ENCODE results near the gene ANKRD17. TPM values are rescaled to one million over a fixed set of nuclear protein-coding genes. Genes with fewer than 3 reads are reported as not detected.

Gene ANKRD17
- total RNA-seq, 2 donors from 2014 or later, result 63.3 to 65.0 TPM

DNA sequence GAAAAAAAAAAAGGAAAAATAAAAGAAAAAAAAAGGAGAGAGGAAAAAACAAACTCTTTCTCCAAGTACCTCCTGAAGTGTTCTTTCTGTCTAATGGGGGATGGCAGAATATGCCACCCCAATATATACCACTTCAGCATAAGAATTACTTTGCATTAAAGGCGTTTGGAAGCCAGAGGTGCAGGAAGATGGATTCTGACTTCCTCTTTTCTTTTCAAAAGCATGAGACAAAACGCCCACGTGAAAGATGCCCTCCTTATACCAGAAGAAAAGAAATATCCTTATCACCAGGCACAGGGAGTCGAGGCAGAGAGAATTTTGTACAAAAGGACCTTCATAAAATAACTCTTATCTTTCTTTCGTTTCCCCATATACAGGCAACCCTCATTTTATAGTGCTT, 230.0 kb downstream of the ANKRD17 start:
- no peaks in the 10 kb centered on the region for H3K9me3 ChIP-seq
- H3K4me3 ChIP-seq, result no peak overlapping the region
- TF ChIP-seq POLR2A (IDR thresholded peaks at IDR 0.05), result no peak
- no peak for TF ChIP-seq POLR2AphosphoS5 (IDR thresholded peaks at IDR 0.05)
- no peak for TF ChIP-seq CTCF (IDR thresholded peaks at IDR 0.05)
- H3K36me3 ChIP-seq, result no peaks in the 10 kb centered on the region
- no peak overlapping the region for H3K27ac ChIP-seq
- H3K27me3 ChIP-seq (replicated peaks; ENCODE audit: insufficient read depth), result no peaks in the 10 kb centered on the region
- intact Hi-C loops (cut with DNase I), result no loop called here
- H3K4me1 ChIP-seq (replicated peaks), result no peaks in the 10 kb centered on the region
- whole genome bisulfite sequencing, result 43% methylated on average over 5 of the region's 5 CpGs
- no peak for DNase-seq (ENCODE audit: low spot score)

Small RNA genes lying within 50 kb of the gene (small RNA-seq; reads per million reads assigned to genes)
- 0 reads per million in 2 donors for gene RF00334
- 0 reads per million in 2 donors for gene RNU6ATAC5P

Other genes starting within 250 kb of the ANKRD17 start
- 10 to 100 TPM; 31.3 to 47.4 TPM for gene COX18, start 189.1 kb downstream of the ANKRD17 start, total RNA-seq
- 1 to 10 TPM in 1 of 2 donors, under 1 TPM in 1; 0.41 to 9.0 TPM for gene ALB, start 145.5 kb upstream of the ANKRD17 start, total RNA-seq
- gene AFP, start 177.4 kb upstream of the ANKRD17 start, total RNA-seq, result under 1 TPM in 1 of 2 donors, not detected in 1; 0.45 TPM
- gene AFM, start 222.9 kb upstream of the ANKRD17 start, total RNA-seq, result not detected

Measured in prostate gland (tissue), 2 donors.